IMR-90 (cell line): ENCODE measurements around the gene TXNDC5. TPM values are rescaled to one million over a fixed set of nuclear protein-coding genes. Genes with fewer than 3 reads are reported as not detected.

Experiments used
- ATAC-seq: fragments of 200-7000 bp; cut with Tn5 transposase; 2 replicates; pipeline ENCODE4 v1.9.1; 2020; ENCODE audit warnings: low read depth, mild to moderate bottlenecking, moderate library complexity
- BruUV-seq: library from RNA; stranded (reverse); fragments of 400-500 nt; replicated peaks from 2 replicates; lab custom pipeline; 2021; lab: Mats Ljungman, UMichigan
- CTCF ChIA-PET: fragments of 300-600 bp; formaldehyde crosslinking; extraction: SDS; loops from one replicate; lab custom pipeline; 2021; ENCODE audit warnings: antibody characterized with exemption; lab: Yijun Ruan, JAX
- POLR2A ChIA-PET: fragments of 300-600 bp; sonication (Branson Sonifier 250); formaldehyde crosslinking; loops from one replicate; lab custom pipeline; 2022; ENCODE audit warnings: antibody characterized with exemption; ENCODE audit not compliant: unreplicated experiment; lab: Charles Lee
- DNase-seq: peaks from one replicate; pipeline ENCODE4 v3.0.0; 2013
- H2AFZ ChIP-seq: replicated peaks from 2 replicates; pipeline ENCODE3; 2013; ENCODE audit warnings: low read length, mild to moderate bottlenecking; ENCODE audit not compliant: poor library complexity
- H2AK5ac ChIP-seq: 2 replicates; pipeline ENCODE4 v1.6.1; 2013; ENCODE audit warnings: low read depth, low read length, inconsistent platforms
- H2AK9ac ChIP-seq: replicated peaks from 2 replicates; pipeline ENCODE3; 2013; ENCODE audit warnings: mild to moderate bottlenecking, low read depth, low read length, moderate library complexity; ENCODE audit not compliant: poor library complexity
- H2BK120ac ChIP-seq: 2 replicates; pipeline ENCODE4 v1.6.1; 2013; ENCODE audit warnings: low read depth, low read length, inconsistent platforms
- H2BK15ac ChIP-seq: 3 replicates; pipeline ENCODE4 v1.6.1; 2013; ENCODE audit warnings: low read depth, low read length, inconsistent platforms
- H2BK20ac ChIP-seq: 2 replicates; pipeline ENCODE4 v1.6.1; 2013; ENCODE audit warnings: low read depth, mild to moderate bottlenecking, inconsistent platforms, low read length, moderate library complexity
- H2BK5ac ChIP-seq: 2 replicates; pipeline ENCODE4 v1.6.1; 2013; ENCODE audit warnings: mild to moderate bottlenecking, low read depth, low read length, inconsistent platforms; ENCODE audit not compliant: poor library complexity, severe bottlenecking
- H3K14ac ChIP-seq: replicated peaks from 2 replicates; pipeline ENCODE4 v1.6.1; 2013; ENCODE audit warnings: low read depth, low read length, inconsistent platforms
- H3K18ac ChIP-seq: 2 replicates; pipeline ENCODE4 v1.6.1; 2013; ENCODE audit warnings: low read depth, low read length, control low read depth
- H3K23ac ChIP-seq: 2 replicates; pipeline ENCODE4 v1.6.1; 2013; ENCODE audit warnings: low read depth, low read length, inconsistent platforms
- H3K27ac ChIP-seq: 2 replicates; pipeline ENCODE4 v1.5.1; 2013; ENCODE audit warnings: mild to moderate bottlenecking, control low read depth, low read length; ENCODE audit not compliant: insufficient read depth
- H3K27me3 ChIP-seq: 2 replicates; pipeline ENCODE4 v1.6.1; 2013; ENCODE audit warnings: low read length; ENCODE audit not compliant: control insufficient read depth, insufficient read depth
- H3K36me3 ChIP-seq: 2 replicates; pipeline ENCODE4 v1.6.1; 2013; ENCODE audit warnings: low read length, mixed read lengths; ENCODE audit not compliant: control insufficient read depth, insufficient read depth
- H3K4ac ChIP-seq: 2 replicates; pipeline ENCODE4 v1.6.1; 2013; ENCODE audit warnings: low read depth, low read length, inconsistent platforms
- H3K4me1 ChIP-seq: 2 replicates; pipeline ENCODE4 v1.6.1; 2013; ENCODE audit warnings: low read length, mixed read lengths; ENCODE audit not compliant: control insufficient read depth, insufficient read depth
- H3K4me2 ChIP-seq: 2 replicates; pipeline ENCODE4 v1.6.1; 2013; ENCODE audit warnings: low read depth, mild to moderate bottlenecking, control low read depth, low read length, moderate library complexity
- H3K4me3 ChIP-seq: 2 replicates; pipeline ENCODE4 v1.5.1; 2013; ENCODE audit warnings: low read depth, mild to moderate bottlenecking, control low read depth, low read length, moderate library complexity; ENCODE audit not compliant: insufficient read depth
- H3K56ac ChIP-seq: 2 replicates; pipeline ENCODE4 v1.6.1; 2013; ENCODE audit warnings: low read length, inconsistent platforms; ENCODE audit not compliant: insufficient read depth; ENCODE audit errors: extremely low read depth
- H3K79me1 ChIP-seq, 2 experiments: 2 replicates each; pipeline ENCODE4 v1.6.1; 2013; ENCODE audit warnings: low read length in 2 of 2, inconsistent platforms in 1 of 2, low read depth in 1 of 2
- H3K9ac ChIP-seq: 2 replicates; pipeline ENCODE4 v1.6.1; 2013; ENCODE audit warnings: low read depth, low read length, control low read depth
- H3K9me1 ChIP-seq: 2 replicates; pipeline ENCODE4 v1.6.1; 2013; ENCODE audit warnings: low read length, inconsistent platforms; ENCODE audit not compliant: insufficient read depth
- H3K9me3 ChIP-seq: 2 replicates; pipeline ENCODE4 v1.6.1; 2013; ENCODE audit warnings: low read length; ENCODE audit not compliant: control insufficient read depth, insufficient read depth
- H4K20me1 ChIP-seq: 2 replicates; pipeline ENCODE4 v1.6.1; 2013; ENCODE audit warnings: low read length, inconsistent platforms; ENCODE audit not compliant: insufficient read depth
- H4K5ac ChIP-seq: 2 replicates; pipeline ENCODE4 v1.6.1; 2013; ENCODE audit warnings: mild to moderate bottlenecking, low read depth, low read length, control low read depth
- H4K8ac ChIP-seq, 2 experiments: 2 replicates each; pipeline ENCODE4 v1.6.1; 2013; ENCODE audit warnings: low read depth in 2 of 2, low read length in 2 of 2, control low read depth in 1 of 2, inconsistent platforms in 1 of 2
- H4K91ac ChIP-seq: 2 replicates; pipeline ENCODE4 v1.6.1; 2013; ENCODE audit warnings: low read depth, low read length, inconsistent platforms; ENCODE audit not compliant: insufficient read depth
- CTCF ChIP-seq: conservative IDR thresholded peaks from 2 replicates; pipeline ENCODE4 v1.5.1; 2012; ENCODE audit warnings: mild to moderate bottlenecking, low read depth, low read length, improper control_type of control experiment
- WGBS, 2 experiments: methylation state at CpG; one replicate each; pipeline versions ENCODE4 v1.1.5 to v1.1.7; 2013; ENCODE audit warnings: missing lambda C conversion rate in 2 of 2; ENCODE audit not compliant: insufficient read length in 1 of 2; ENCODE audit errors: extremely low coverage in 2 of 2; 5-methylcytosine and 5-hydroxymethylcytosine counted together
- dilution Hi-C: fragments of 300-500 bp; cut with HindIII; formaldehyde crosslinking; loops from one replicate; pipeline ENCODE4 v1.14.3; 2018; ENCODE audit warnings: low sequenced_read_pairs; ENCODE audit not compliant: unreplicated experiment
- in situ Hi-C: fragments of 300-500 bp; cut with MboI; formaldehyde crosslinking; loops from 3 replicates; pipeline ENCODE4 v1.14.3; 2019; ENCODE audit warnings: low sequenced_read_pairs, inconsistent platforms, mixed read lengths
- intact Hi-C: fragments of 100-400 bp; cut with micrococcal nuclease; formaldehyde crosslinking; loops from 2 replicates; pipeline ENCODE4 v1.10.0; 2022
- polyA plus RNA-seq, 3 experiments: library from polyadenylated mRNA; depleted of rRNA; stranded (reverse); fragments of >200 nt; gene quantifications; 2 replicates each; pipeline ENCODE4 v1.2.3, GENCODE V29; 2012; ENCODE audit warnings: low replicate concordance in 1 of 3
- total RNA-seq: library from RNA; depleted of rRNA; stranded (reverse); fragments of >200 nt; gene quantifications from 2 replicates; pipeline ENCODE4 v1.2.3, GENCODE V29; 2012

The TXNDC5 gene
- total and polyA plus RNA-seq, 2 of the 4 experiments (the other 2 are of a cell fraction): 274 to 439 TPM

GRCh38 chr6:7878401-7878964 lies 32.1 kb downstream of the TXNDC5 start:
- Histone ChIP-seq H2BK15ac (no peak overlapping the region), H4K20me1 (no peaks in the 10 kb centered on the region), H3K79me1 (no peaks in the 10 kb centered on the region), H3K23ac (no peak overlapping the region), H4K91ac (no peak overlapping the region), H3K27ac (no peak overlapping the region), H3K9ac (no peak overlapping the region), H3K4me1 (no peaks in the 10 kb centered on the region), H3K4ac (no peak overlapping the region), H2BK20ac (no peak overlapping the region), H2AK9ac (no peak overlapping the region), H3K9me1 (peaks cover 7% of the 10 kb centered on the region; the same call in 1 of the 2 replicates), H3K14ac (no peak overlapping the region), H3K27me3 (no peaks in the 10 kb centered on the region), H2AK5ac (no peak overlapping the region), H3K36me3 (peaks cover 29% of the 10 kb centered on the region), H2BK120ac (no peak overlapping the region), H2AFZ (no peak overlapping the region), H4K5ac (no peak overlapping the region), H3K18ac (no peak overlapping the region), H4K8ac (no peak overlapping the region), H2BK5ac (no peak overlapping the region), H3K4me3 (no peak overlapping the region), H3K4me2 (no peak overlapping the region), H3K56ac (no peak overlapping the region), H3K9me3 (peaks cover 1% of the 10 kb centered on the region)
- in situ Hi-C loops: no loop called here
- ATAC-seq (no peak), DNase-seq (no peak)
- no peak for TF ChIP-seq CTCF
- intact Hi-C loops: no loop called here
- ChIA-PET CTCF (no interaction called here), POLR2A (no interaction called here)
- no TSS peak for BruUV-seq
- 100% methylated on average over 4 of the region's 10 CpGs; no CpG with 5 or more reads in 1 of the 2 experiments for WGBS, 2 experiments
- dilution Hi-C loops: no loop called here
